Ishikawa (cell line): ENCODE results near the gene CCDC57.

ENCODE experiments used
- CREB1 ChIP-seq: IDR thresholded peaks from 2 replicates; pipeline ENCODE4 v1.6.1; 2012; ENCODE audit warnings: low read depth
- EP300 ChIP-seq: IDR thresholded peaks from 2 replicates; pipeline ENCODE4 v1.6.1; 2012; ENCODE audit warnings: borderline replicate concordance

- TF ChIP-seq CREB1, result no peak
- TF ChIP-seq EP300, result no peak
These were observed 55.3 kb downstream of the CCDC57 start for GRCh38 chr17:82157046-82158035.
